Stimulated activated CD8-positive, alpha-beta memory T cell treated with anti-CD3 and anti-CD28 coated beads, Interleukin-12 subunit alpha, Interleukin-12 subunit beta, amount 100 ng/mL, for 1 hour (primary cell): ENCODE results near the gene PTPRN2.

Source experiments
- DNase-seq: peaks from one replicate; pipeline ENCODE4 v3.0.0-alpha.2; 2020; ENCODE audit warnings: low read depth

The PTPRN2 gene

DNA sequence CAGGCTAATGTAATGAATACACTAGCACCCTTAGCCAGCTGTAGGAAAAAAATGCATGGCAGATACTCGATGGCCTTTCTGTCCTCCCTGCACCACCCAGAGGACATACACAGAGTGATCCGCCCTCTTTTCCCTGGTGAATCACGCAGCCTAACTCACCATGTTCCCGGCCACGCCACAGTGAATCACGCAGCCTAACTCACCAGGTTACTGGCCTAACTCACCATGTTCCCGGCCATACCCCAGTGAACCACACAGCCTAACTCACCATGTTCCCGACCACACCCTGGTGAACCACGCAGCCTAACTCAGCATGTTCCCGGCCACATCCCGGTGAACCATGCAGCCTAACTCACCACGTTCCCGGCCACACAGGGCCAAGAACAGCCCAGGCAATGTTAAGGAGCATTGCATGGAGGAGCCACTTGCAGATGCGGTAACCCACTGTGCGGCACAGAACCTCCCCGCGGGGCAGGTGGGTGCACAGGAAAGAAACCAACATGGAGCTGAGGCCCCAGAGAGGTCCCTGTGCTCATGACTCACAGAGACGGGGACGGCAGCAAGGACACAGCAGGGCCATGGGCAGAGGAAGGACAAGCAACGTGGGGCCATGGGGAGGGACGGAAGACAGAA lies 742.3 kb downstream of the PTPRN2 start:
- DNase-seq, result no peak

DNA sequence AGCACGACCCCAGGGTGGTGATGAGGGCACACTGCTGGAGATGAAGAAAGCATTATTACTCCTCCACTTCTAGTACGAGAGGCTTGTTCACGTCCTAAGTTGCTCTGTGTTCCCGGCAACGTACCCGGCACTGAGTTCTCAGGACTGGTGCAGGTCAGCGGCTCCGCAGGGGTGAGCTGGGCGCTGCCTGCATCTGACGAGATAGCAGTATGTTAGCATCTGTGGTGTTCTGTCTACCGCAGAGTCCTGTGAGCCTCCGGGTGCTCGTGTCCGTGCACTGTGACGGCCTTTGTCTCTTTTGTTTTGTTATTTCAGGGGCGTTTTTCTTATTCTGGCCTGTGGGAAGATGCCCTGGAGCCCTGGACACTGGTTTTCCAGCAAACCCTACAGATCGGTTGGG lies 743.0 kb downstream of the PTPRN2 start:
- no peak for DNase-seq

DNA sequence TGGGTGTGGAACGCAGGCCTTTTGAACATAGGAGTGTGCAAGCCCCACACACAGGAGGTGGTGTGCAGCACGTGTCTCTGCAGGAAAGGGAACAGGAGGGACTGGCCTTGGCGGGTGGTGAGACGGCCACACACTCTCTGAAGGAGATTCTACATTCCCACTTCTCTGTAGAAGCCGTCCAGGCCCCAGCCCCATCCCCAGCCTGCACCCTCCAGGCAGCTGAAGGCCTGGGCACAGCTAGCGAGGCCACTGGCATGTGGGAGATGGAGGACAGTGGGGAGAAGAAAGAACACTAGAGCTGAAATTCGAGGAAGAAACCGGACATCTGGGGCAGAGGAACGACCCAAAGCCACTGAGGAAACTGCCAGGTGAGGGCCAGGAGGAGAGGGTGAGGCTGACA lies 743.5 kb downstream of the PTPRN2 start:
- DNase-seq, result no peak

DNA sequence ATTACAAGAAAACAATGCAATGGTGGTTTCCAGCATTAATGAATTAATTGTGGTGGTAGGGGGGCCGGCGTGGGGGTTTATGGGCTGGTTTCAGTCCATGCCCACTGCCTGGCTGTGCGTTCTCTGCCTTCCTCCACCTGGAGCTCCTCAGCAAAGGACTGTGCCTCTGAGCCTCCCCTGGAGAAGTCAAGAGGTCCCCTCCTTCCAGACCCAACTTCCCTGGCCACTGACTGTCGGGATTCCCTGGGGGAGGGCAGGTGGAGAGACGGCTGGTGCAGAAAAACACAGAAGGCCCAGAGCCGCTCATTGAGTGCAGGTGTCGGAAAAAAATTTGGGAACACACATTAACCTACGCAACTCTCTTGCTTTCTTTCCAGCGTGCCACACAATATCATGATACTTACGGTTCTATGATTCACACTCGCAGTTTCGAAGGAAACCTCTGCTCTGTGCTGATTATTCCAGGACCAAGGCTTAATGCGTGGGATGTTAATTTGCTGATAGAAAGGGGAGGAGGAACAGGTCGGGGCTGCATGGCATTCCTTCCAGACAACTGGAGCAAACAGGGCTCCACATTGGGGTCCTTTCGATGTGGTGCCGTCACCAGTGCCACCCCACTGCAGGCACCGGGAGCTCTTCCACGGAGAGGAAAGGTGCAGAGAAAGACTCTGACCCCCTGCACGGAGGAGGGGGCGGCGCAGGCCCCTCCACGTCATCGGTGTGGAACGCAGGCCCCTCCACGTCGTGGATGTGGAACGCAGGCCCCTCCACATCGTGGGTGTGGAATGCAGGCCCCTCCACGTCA lies 744.1 kb downstream of the PTPRN2 start:
- no peak for DNase-seq

DNA sequence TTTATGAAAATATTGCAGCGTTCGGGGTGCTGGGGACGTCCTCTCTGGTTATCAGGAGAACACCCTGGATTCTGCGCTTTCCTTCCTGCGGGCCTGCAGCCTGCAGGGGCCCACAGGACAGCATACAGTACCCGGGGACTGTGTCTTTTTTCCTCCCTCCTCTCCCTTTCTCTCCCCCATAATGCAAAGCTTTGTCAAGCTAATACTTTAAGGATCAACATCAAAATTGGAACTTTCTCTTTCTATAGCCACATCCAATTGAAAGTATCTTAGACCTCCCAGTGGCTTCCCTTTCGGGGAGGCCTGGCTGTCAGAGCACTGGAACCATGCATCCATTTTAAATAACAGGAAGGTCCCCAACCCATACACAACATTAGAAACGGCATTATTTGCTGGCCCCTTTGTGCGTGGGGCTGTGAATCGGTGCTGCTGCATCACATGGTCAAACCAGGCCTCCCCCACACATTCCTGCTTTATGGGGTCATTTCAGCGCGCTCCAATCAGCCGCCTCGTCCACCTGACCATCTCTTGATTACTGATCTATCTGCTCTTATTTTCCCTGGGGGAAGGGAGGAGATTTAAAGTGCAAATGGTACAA lies 745.8 kb downstream of the PTPRN2 start:
- no peak for DNase-seq

DNA sequence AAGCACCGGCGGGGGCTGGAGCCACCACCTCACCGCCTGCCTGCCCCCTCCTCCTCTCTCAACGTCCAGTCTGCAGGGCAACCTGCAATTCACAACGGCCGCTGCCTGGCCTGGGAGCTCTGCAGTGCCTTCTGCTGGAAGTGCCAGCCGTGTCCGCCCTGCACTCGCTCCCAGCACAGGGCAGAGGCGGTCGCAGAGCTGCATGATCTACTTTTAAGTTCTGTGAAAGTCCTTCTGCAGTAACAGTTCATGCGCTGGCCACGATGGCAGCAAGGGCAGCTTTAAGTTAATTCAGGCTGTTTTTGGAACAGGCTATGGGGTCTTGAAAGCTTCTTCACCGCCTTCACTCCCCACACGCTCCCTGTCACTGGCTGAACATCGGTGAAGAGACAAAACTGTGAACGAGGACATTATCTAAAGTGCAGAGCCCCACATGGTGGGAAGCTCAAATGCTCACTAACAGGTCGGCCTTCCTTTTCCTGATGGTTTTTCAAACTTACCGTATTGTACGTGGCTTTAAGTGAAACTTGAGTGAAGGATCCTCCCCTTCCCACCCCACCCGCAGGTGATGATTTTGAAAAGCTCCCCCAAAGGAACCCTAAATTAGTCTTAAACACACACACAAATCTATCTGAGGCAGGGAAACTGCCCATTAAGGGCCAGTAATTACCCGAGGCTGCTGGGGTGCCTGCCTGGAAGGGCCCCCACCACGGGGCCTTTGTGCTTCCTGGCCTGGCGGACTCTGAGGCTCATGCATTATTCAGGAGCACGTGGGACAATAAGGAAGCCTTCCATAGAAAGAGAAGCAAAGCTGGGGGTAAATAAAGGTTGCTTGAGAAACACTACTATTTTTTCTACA lies 746.5 kb downstream of the PTPRN2 start:
- no peak for DNase-seq

DNA sequence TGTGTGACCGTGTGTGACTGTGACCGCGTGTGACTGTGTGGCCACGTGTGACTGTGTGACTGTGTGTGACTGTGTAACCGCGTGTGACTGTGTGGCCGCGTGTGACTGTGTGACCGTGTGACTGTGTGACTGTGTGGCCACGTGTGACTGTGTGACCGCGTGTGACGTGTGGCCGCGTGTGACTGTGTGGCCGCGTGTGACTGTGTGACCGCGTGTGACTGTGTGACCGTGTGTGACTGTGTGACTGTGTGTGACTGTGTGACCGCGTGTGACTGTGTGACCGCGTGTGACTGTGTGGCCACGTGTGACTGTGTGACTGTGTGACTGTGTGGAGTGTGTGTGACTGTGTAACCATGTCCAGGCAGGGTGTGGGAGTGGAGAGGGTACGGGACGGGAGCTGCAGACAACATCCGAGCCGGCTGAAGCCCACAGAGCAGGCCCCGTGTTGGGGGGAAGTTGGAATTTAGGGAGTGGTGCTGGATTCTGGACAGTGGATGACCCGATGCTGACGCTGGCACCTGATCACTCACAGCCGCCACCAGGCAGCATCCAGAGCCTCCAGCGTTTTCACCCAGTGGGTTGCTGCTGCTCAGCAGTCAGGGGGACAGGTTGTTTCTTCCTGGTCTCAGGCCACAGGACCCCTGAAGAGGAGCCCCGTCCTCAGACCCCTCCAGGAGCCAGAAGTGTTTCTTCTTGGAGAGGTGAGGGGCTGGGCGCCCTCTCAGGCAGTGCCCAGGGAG lies 747.3 kb downstream of the PTPRN2 start:
- DNase-seq, result no peak

DNA sequence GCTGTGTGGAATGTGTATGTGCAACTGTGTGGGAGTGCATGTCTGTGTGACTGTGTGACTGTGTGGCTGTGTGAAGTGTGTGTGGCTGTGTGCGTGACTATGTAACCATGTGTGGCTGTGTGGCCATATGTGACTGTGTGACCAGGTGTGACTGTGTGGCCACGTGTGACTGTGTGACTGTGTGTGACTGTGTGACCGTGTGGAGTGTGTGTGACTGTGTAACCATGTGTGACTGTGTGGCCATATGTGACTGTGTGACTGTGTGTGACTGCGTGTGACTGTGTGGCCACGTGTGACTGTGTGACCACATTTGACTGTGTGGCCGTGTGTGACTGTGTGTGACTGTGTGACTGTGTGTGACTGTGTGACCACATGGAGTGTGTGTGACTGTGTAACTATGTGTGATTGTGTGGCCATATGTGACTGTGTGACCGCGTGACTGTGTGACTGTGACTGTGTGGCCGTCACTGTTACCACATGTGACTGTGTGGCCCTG lies 747.9 kb downstream of the PTPRN2 start:
- DNase-seq, result no peak

DNA sequence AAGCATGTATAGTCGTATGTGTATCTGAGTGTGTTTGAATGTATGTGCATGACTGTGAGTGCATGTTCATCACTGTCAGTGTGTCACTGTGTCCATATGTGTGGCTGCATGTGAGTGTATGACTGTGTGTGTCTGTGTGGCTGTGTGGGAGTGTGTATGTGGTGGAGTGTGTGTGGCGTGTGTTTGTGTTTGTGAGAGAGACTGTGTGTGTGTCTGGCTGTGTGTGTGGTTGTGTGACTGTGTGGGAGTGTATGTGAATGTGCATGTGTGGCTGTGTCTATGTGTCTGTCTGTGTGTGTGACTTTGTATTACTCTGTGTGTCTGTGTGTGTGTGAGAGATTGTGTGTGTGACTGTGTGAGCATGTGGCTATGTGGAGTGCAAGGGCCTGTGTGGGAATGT lies 748.4 kb downstream of the PTPRN2 start:
- no peak for DNase-seq

DNA sequence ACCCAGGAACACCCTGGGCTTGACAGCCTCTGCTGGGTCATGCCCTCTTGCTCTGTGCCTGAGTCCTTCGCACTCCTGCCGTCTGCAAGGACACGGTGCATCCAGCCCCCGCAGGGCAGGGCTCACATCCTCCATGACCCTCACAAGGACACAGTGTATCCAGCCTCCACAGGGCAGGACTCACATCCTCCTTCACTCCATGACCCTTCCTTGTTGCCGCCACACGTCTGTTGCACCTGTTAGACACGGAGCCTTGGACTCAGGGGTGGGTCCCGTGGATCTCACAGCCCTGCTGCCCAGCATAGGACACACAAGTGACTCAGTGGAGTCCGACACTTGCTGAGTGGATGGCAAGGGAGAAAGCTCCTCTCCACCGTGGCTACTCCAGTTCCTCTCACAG lies 750.1 kb downstream of the PTPRN2 start:
- no peak for DNase-seq

DNA sequence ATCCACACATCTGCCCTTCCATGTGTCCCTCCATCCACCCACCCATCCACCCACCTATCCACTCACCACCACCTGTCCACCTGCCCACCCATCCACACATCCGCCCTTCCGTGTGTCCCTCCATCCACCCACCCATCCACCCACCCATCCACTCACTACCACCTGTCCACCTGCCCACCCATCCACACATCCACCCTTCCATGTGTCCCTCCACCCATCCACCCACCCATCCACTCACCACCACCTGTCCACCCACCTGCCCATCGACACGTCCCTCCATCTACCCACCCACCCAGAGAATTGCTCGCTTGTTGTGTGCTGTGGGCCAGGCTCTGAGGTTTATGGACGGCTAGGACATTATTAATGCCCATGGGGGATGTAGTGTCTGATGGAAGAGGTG lies 750.6 kb downstream of the PTPRN2 start:
- DNase-seq, result no peak

DNA sequence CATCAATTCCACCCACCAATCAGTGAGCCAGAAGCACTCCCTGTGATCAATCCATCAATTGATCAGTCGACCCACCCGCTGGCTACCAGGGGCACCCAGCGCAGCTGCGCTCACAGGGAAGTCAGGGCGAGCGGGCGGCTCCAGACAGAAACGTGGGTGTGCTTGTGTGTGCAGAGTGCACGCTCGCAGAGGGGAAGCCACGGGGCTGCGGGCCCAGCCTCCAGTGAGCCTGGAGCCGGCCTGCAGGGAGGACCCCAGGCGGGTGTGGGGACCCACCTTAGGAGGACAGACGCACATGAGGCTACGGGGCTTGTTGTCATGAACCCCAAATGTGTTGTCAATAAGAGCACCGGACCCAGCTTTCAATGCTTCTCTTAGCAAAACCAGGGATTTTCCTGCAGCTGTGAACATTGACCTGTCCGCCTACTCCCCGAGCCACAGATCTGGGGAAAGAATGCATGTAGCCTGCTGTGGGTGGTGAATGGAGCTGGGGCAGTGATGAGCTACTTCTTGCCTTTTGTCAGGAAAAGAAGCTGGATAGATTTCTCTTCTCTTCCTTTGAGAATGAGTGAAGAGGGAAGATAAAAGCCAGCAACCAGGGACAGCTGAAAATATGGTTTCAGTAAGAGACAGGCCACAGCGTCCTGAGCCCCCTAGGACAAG lies 753.0 kb downstream of the PTPRN2 start:
- no peak for DNase-seq

DNA sequence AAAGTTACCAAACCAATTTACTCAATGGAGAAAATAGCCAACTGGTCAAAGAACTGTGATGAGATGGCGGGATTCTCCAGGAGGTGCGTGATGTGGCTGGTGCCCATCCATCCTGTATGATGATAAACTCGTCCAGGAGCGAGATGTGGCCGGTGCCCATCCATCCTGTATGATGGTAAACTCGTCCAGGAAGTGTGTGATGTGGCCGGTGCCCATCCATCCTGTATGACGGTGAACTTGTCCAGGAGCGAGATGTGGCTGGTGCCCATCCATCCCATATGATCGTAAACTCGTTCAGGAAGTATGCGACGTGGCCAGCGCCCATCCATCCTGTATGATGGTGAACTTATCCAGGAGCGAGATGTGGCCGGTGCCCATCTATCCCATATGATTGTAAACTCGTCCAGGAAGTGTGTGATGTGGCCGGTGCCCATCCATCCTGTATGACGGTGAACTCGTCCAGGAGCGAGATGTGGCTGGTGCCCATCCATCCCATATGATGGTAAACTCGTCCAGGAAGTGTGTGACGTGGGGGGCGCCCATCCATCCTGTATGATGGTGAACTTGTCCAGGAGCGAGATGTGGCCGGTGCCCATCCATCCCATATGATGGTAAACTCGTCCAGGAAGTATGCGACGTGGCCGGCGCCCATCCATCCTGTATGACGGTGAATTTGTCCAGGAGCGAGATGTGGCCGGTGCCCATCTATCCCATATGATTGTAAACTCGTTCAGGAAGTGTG lies 754.6 kb downstream of the PTPRN2 start:
- no peak for DNase-seq

DNA sequence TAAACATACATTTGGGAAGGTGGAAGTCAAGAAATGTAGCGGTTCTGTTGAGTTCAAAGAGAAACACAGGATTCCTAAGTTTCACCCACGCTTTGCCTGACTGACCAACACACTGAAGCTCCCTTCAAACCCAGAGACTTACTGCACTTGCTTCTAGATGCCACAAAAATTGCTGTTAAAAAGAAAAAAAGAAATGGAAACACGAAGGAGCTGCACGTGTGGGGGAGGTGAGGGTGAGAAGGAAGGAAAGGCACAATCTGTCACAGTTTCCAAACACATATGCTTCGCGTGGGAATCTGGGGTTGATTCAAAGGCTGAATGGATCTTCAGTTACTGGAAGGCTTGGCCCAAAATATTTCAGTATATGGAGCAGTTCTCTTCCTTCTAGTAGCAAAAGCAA lies 755.2 kb downstream of the PTPRN2 start:
- no peak for DNase-seq

DNA sequence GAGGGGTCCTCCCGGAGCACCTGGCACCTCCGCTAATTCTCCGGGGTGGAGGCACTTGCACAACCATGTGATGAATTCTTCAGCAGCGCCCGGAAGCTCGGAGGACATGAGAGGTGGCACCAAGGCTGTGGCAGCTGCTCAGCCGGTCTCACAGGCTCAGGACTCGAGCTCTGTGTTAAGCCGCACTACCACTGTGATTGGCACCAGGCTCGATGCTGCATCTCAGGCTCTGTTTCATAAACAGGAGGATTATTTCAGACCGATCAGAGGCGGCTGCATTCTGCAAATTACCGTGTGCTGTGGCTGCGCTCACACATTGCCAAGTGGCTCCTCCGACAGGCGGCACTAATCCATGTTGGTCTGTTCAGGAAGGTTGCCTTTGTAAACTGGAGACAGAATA lies 755.6 kb downstream of the PTPRN2 start:
- no peak for DNase-seq

DNA sequence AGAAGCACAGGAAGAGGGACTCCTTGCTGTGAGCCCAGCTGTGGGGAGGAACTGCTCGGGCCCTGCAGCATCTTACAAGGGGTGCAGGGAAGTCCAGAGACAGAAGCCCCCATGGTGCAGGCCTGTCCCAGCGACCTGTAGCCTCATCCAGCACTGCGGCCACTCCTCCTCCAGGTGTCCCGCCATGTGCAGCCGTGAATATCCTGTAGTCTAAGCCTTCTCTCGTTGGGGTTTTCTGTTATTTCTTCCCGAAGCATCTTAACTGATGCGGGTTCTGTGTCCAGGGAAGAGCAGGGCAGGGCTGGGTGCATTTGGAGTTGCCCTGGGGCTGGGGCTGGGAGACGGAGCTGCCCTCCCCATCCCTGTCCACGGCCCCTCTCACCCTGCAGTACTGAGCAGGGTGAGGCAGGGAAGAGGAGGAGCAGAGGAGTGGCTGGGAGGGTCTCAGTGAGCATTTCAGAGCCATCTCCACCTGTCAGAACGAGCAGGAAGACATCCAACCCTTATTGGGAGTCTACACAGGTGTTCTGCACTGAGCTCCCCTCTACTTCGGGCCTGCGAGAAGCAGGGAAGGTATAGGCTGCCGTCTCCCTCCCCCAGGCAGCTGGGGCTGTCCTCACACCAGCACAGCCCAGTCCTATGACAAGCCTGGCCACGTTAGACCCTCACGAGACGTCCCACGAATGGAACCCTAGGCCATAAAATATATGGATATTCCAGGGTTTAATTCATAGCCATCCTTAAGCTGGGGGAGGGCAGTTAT lies 756.3 kb downstream of the PTPRN2 start:
- no peak for DNase-seq

DNA sequence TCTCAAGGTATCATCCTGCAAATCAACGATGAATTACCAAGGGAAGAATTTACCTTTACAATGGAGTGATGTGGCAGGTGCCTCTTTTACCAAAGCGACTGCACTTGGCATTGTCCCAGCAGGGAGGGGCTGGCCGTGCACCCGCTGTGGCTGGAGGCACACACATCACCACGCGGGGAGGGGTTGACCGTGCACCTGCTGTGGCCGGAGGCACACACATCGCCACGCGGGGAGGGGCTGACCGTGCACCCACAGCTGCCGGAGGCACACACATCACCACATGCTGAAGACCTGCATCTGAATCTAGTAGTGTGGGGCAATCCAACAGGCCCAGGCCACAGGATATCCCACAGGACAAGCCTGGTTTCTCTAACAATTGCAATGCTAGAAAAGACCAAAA lies 757.3 kb downstream of the PTPRN2 start:
- no peak for DNase-seq

DNA sequence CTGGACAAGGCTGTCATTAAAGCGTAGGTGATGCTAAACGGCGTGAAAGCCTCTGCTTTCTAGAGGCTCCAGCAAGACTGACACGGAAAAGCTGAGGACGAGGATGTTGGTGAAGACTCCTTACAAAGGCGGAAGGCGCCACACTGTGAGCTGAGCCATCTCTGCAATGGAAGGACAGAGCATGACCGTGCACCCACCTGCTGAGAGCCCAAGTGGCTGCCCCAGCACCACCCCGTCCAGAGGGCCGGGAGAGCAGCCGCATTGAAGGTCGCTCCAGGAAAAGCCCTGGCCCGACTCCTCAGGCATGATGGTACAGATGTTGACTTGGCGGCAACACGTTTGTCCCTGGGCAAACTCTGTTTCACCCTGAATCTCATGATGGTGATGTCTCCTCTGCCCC lies 758.1 kb downstream of the PTPRN2 start:
- no peak for DNase-seq

DNA sequence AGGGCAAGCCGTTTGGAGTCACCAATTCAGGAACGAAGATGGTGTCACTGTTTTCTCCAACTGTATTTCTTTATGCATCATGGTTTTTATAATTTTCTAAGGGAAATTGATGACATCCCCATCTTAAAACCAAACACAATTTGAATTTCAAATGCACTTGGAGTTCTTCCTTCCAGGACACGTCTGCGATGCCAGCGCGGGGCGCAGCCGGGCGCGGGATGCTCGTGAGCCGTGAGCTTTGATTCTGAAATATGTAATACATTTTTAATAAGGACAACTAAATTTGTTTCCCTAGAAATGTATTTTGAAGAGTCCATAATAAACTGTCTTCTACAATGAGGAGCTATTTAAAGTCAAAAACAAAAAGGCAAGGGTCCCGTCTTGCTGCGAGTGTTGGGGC lies 758.7 kb downstream of the PTPRN2 start:
- DNase-seq, result no peak

DNA sequence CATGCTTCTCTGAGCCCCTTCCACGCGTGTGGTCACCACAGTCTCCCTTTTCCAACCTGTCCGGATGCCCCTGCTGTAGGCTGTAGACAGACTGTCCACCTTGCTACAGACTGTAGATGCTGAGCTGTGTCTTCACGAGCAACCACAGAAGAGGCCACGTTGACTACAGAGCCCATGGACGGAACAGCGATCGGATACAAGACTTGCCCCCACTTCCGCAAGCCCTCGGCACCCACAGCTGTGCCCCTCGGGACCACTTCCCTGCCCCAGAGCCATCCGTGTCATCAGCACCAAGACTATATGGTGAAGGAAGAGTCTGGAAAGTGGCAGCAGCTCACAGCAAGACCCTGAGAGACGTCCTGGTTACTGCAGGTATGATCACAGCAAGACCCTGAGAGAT lies 759.4 kb downstream of the PTPRN2 start:
- no peak for DNase-seq
